Tibial artery (tissue), 4 donors: ENCODE data around the gene TNS4.
A peak's percentile ranks its signal among the peaks of the same experiment; 100 is the strongest.

Experiments used
- DNase-seq, 2 donors: peaks; one replicate each; pipeline ENCODE4 v3.0.0-alpha.2; 2019
- H3K27ac ChIP-seq, 2 donors: fragments of 200-600 bp; sonication (generic) in 1 of 2; 1 replicate in 1 of 2; 2 replicates in 1 of 2; pipeline ENCODE4 v1.5.1; 2018 to 2019; ENCODE audit warnings: mild to moderate bottlenecking in 1 of 2
- H3K27me3 ChIP-seq, 2 donors: fragments of 200-600 bp; sonication (generic) in 1 of 2; one replicate each; pipeline versions ENCODE4 v1.5.1 to v1.6.0; 2016 to 2019
- H3K36me3 ChIP-seq, 3 donors: fragments of 200-600 bp; sonication (generic) in 2 of 3; one replicate each; pipeline ENCODE4 v1.5.1; 2016 to 2019; ENCODE audit warnings: mild to moderate bottlenecking in 2 of 3
- H3K4me1 ChIP-seq, 4 donors: fragments of 200-600 bp; sonication (generic) in 2 of 4; 1 replicate in 3 of 4; 2 replicates in 1 of 4; pipeline ENCODE4 v1.5.1; 2016 to 2019
- H3K4me3 ChIP-seq, 2 donors: fragments of 200-600 bp; sonication (generic) in 1 of 2; 1 replicate in 1 of 2; 2 replicates in 1 of 2; pipeline ENCODE4 v1.5.1; 2018 to 2019; ENCODE audit warnings: mild to moderate bottlenecking in 2 of 2
- H3K9me3 ChIP-seq, 3 donors: fragments of 200-600 bp; sonication (generic) in 1 of 3; one replicate each; pipeline ENCODE4 v1.5.1; 2016 to 2019
- CTCF ChIP-seq, 2 experiments: fragments of 200-600 bp in 1 of 2; fragments of 450-650 bp in 1 of 2; IDR thresholded peaks; one replicate each; pipeline ENCODE4 v1.5.1; 2017 to 2019; ENCODE audit warnings: antibody characterized with exemption in 2 of 2, mild to moderate bottlenecking in 1 of 2, moderate library complexity in 1 of 2
- intact Hi-C: fragments of 100-400 bp; cut with DNase I; formaldehyde crosslinking; loops from one replicate; pipeline ENCODE4 v1.15.0; 2023; ENCODE audit warnings: low total_unique reads

Gene TNS4

GRCh38 chr17:40450175-40450574, 51.2 kb downstream of the TNS4 start:
- peaks cover 0 to 81% (median 72%) of the 10 kb centered on the region in 4 donors for H3K4me1 ChIP-seq
- no peaks in the 10 kb centered on the region for H3K27me3 ChIP-seq
- H3K9me3 ChIP-seq = no peaks in the 10 kb centered on the region
- H3K27ac ChIP-seq = peak overlapping the region; percentile 80 to 94
- no peak overlapping the region for H3K4me3 ChIP-seq
- peak; percentile 13 for TF ChIP-seq CTCF (IDR thresholded peaks at IDR 0.05)
- no peak for DNase-seq
- H3K36me3 ChIP-seq = peaks cover 0 to 28% (median 24%) of the 10 kb centered on the region in 3 donors
- intact Hi-C loops = no loop called here

DNA sequence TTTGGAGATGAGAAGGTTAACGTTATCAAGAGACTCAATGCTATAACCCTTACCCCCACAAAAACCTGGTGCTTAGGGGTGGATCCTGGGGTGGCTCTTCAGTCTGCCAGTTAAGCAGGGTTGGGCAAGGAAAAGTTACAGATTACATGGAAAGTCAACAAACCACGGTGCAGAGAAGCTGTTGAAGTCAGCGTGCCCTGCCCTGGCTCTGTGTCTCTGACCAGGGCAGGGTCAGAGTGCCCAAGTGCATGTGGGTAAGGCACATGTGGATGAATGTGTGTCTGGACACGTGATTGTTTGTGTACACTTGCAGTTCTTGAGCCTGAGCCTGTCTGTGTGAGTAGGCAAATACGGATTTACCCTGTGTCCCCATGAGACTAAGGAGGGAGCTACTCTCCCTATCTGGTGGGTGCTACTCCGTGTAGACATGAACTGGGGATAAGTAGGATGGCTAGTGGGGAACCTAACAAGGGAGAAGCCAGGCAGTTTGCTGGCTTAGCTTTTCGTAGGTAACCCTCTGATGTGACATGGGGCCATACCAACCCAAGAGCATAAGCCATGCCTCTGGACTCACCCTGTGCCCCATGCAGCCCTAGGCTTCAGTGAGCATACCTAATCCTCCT, 52.7 kb downstream of the TNS4 start:
- Histone ChIP-seq H3K4me1 (peaks cover 0 to 94% (median 77%) of the 10 kb centered on the region in 4 donors), H3K9me3 (no peaks in the 10 kb centered on the region), H3K4me3 (no peak overlapping the region), H3K27me3 (no peaks in the 10 kb centered on the region), H3K36me3 (peaks cover 0 to 13% (median 12%) of the 10 kb centered on the region in 3 donors), H3K27ac (peak overlapping the region; percentile 80 to 94)
- intact Hi-C loops = no loop called here
- peak in 1 of 2 donors; percentile 88 for DNase-seq
- no peak for TF ChIP-seq CTCF (IDR thresholded peaks at IDR 0.05)

- no peak for TF ChIP-seq CTCF (IDR thresholded peaks at IDR 0.05)
- peak overlapping the region; percentile 80 to 94 for H3K27ac ChIP-seq
- intact Hi-C loops = no loop called here
- H3K36me3 ChIP-seq = peaks cover 0 to 8% (median 7%) of the 10 kb centered on the region in 3 donors
- H3K4me1 ChIP-seq = peaks cover 0 to 94% (median 77%) of the 10 kb centered on the region in 4 donors
- H3K9me3 ChIP-seq = no peaks in the 10 kb centered on the region
- no peaks in the 10 kb centered on the region for H3K27me3 ChIP-seq
- H3K4me3 ChIP-seq = peak overlapping the region in 1 of 2 donors; percentile 67
- peak; percentile 75 to 83 for DNase-seq
Measured at GRCh38 chr17:40448213-40448638, 53.2 kb downstream of the TNS4 start.

DNA sequence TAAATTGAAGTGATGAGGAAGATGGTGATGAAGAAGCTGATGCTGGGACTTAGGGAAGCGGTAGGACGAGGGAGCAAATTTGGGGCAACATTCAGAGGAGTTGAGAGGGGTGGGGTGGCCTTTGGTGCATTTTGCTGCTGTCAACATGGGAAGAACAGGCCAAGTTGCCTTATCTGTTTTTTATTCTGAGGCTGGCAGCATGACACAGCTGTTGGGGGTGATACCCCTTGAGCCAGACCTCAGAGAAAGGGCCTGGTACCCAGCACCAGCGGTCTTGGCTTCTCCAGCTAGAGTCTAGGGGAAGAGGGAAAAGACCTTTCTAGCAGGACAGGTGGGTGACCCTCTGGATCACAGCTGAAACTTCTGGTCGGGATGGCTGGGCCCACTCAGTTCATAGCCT, 53.6 kb downstream of the TNS4 start:
- no peaks in the 10 kb centered on the region for H3K9me3 ChIP-seq
- H3K4me1 ChIP-seq = peaks cover 0 to 92% (median 73%) of the 10 kb centered on the region in 4 donors
- peak overlapping the region; percentile 80 to 94 for H3K27ac ChIP-seq
- TF ChIP-seq CTCF (IDR thresholded peaks at IDR 0.05) = no peak
- H3K36me3 ChIP-seq = peaks cover 0 to 4% (median 3%) of the 10 kb centered on the region in 3 donors
- no peak for DNase-seq
- intact Hi-C loops = no loop called here
- no peaks in the 10 kb centered on the region for H3K27me3 ChIP-seq
- peak overlapping the region in 1 of 2 donors; percentile 67 for H3K4me3 ChIP-seq

DNA sequence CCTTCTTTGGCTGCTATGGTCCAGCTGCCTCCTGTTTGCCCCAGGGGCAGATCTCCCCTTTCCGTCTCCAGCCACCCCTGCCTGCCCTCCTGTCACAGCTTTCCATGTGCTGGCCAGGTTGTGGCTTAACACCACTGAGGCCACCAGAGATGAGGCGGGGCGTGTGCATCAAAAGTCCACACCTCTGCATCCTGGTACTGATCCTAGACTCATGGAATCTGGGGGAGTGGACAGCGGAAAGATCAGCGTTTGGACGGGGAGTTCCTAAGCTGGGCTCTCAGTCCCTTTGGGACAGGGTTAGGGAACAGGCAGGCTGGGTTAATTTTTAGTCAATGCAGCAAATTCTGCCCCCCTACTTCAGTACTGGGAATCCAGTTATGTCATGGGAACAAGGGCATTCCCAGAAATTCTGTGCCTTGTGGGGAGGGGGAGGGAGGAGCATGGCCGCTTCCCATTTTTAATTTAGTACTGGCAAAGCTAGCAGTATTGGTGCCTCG, 54.2 kb downstream of the TNS4 start:
- peak overlapping the region; percentile 80 to 94 for H3K27ac ChIP-seq
- intact Hi-C loops = no loop called here
- no peaks in the 10 kb centered on the region for H3K27me3 ChIP-seq
- peak overlapping the region; percentile 4 to 67 for H3K4me3 ChIP-seq
- peaks cover 0 to 92% (median 73%) of the 10 kb centered on the region in 4 donors for H3K4me1 ChIP-seq
- DNase-seq = no peak
- H3K36me3 ChIP-seq = no peaks in the 10 kb centered on the region
- TF ChIP-seq CTCF (IDR thresholded peaks at IDR 0.05) = no peak
- no peaks in the 10 kb centered on the region for H3K9me3 ChIP-seq
